Activated CD4-positive, alpha-beta T cell treated with anti-CD3 and anti-CD28 coated beads, Interleukin-2, amount 10 ng/mL, durations not matched to agents 24 days and 14 days (primary cell): ENCODE data around the gene KLRD1. TPM values are rescaled to one million over a fixed set of nuclear protein-coding genes. Genes with fewer than 3 reads are reported as not detected.

Experiments used
- DNase-seq: peaks from one replicate; pipeline ENCODE4 v3.0.0; 2022
- H3K27ac Mint-ChIP-seq: one replicate; pipeline ENCODE4 v1.8.0; 2022; ENCODE audit warnings: mild to moderate bottlenecking, mixed read lengths
- H3K27me3 Mint-ChIP-seq: one replicate; pipeline ENCODE4 v1.8.0; 2022; ENCODE audit warnings: mixed read lengths
- H3K36me3 Mint-ChIP-seq: one replicate; pipeline ENCODE4 v1.8.0; 2022; ENCODE audit warnings: low read depth, mild to moderate bottlenecking, mixed read lengths
- H3K4me1 Mint-ChIP-seq: one replicate; pipeline ENCODE4 v1.8.0; 2021; ENCODE audit warnings: mixed read lengths
- H3K4me3 Mint-ChIP-seq: one replicate; pipeline ENCODE4 v1.8.0; 2022; ENCODE audit warnings: mild to moderate bottlenecking, moderate library complexity, mixed read lengths
- H3K9me3 Mint-ChIP-seq: one replicate; pipeline ENCODE4 v1.8.0; 2021; ENCODE audit warnings: mixed read lengths
- intact Hi-C: fragments of 100-400 bp; cut with micrococcal nuclease; formaldehyde crosslinking; loops from one replicate; pipeline ENCODE4 v1.15.1; 2023
- total RNA-seq: library from RNA; stranded (reverse); gene quantifications from 2 replicates; pipeline ENCODE4 v1.2.3, GENCODE V29; 2022

The KLRD1 gene, protein sequence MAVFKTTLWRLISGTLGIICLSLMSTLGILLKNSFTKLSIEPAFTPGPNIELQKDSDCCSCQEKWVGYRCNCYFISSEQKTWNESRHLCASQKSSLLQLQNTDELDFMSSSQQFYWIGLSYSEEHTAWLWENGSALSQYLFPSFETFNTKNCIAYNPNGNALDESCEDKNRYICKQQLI
- total RNA-seq: 1.2 and 1.7 TPM in 2 replicates

DNA sequence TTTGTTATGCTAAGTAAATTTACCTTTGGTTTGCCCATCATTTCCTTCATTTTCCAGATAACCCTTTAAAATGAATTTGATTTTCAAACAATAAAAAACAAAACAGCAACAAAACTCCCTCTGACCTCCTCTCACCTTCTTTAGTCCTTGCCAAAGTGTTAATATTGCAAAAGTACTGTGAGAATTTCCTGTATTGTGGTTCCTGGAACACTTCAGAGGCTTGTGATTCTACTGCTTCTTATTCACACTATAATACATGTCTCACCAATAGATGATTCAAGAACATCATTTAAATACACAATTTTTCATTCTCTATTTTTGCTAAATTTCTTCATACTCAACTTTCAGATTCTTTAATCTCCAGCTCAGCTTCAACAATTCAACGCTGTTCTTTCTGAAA, at the start of gene KLRD1:
Gene KLRD1 (plus strand): TSS at position 241 of the 400 bp plus-strand sequence. CDS start 208 bp downstream, outside the sequence.
- Mint-ChIP-seq H3K9me3 (no peaks in the 10 kb centered on the region), H3K36me3 (no peaks in the 10 kb centered on the region), H3K27ac (no peak within 1 kb of the TSS), H3K4me3 (no peak within 1 kb of the TSS), H3K27me3 (peaks cover 27% of the 10 kb centered on the region), H3K4me1 (peaks cover 26% of the 10 kb centered on the region)
- no peak for DNase-seq
- intact Hi-C loops: loop anchor here (10.0 kb wide), 1 partner anchor 943 kb away; no protein-coding TSS in a partner anchor

DNA sequence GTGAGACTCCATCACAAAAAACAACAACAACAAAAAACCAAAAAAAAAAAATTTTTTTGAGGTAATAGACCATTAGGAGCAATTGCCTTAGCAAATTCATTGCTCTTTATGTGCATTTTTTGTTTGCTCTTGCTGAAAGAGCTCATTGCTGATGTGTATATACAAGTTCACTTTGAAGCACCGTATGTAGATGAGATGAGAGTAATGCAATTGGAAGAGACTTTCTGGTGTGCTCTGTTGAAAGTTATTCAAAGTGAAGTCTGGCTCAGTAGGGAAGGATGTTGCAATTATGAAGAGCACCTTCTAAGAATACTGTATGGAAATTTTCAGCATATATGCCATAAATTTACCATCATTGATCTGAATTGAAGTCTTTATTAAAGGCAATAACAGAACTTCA, 46.7 kb upstream of the KLRD1 start:
- H3K4me1 Mint-ChIP-seq: no peaks in the 10 kb centered on the region
- H3K4me3 Mint-ChIP-seq: no peak overlapping the region
- peaks cover 7% of the 10 kb centered on the region for H3K9me3 Mint-ChIP-seq
- peaks cover 24% of the 10 kb centered on the region for H3K27me3 Mint-ChIP-seq
- DNase-seq: no peak
- H3K27ac Mint-ChIP-seq: no peak overlapping the region
- intact Hi-C loops: no loop called here
- H3K36me3 Mint-ChIP-seq: no peaks in the 10 kb centered on the region

DNA sequence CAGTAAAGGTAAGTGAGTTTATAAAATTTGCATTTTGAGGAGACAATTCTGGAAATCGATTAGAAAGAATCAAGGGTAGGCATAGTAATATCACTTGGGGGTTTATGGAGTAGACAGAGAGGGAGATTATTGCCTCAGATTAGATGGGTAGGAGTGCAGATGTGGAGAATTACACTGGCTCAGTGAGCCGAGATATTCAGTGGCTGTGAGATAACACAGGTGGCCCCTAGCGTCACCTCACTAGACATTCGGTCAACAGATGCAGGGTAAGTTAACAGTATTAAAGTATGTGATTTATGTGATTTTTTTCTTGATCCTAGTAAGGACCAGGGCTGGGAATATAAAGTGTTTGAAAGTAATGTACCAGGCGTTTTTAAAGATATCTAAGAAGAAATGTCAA, 39.6 kb upstream of the KLRD1 start:
- no peaks in the 10 kb centered on the region for H3K4me1 Mint-ChIP-seq
- H3K27me3 Mint-ChIP-seq: peaks cover 11% of the 10 kb centered on the region
- H3K4me3 Mint-ChIP-seq: no peak overlapping the region
- no peaks in the 10 kb centered on the region for H3K9me3 Mint-ChIP-seq
- no peak overlapping the region for H3K27ac Mint-ChIP-seq
- H3K36me3 Mint-ChIP-seq: no peaks in the 10 kb centered on the region
- no peak for DNase-seq
- intact Hi-C loops: no loop called here

DNA sequence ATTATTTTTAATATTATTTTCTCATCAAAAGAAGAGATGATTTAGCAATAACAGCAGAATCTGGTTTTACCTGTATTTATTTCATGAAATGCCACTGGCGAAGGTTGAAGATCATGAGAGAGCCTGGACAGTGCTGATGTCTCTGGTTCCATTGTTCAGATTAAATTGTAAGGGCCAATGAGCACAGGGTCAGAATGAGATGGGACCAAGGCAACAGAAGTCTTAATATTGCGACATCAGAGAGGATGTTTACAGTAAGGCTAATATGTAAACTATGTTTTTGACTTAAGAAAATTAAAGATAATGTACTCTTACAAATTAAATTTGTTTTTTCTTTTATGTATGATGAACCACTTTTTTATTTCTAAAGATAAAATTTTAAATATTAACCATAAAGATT, 35.2 kb upstream of the KLRD1 start:
- H3K4me1 Mint-ChIP-seq: peaks cover 2% of the 10 kb centered on the region
- no peak for DNase-seq
- H3K27ac Mint-ChIP-seq: no peak overlapping the region
- intact Hi-C loops: no loop called here
- no peaks in the 10 kb centered on the region for H3K9me3 Mint-ChIP-seq
- H3K27me3 Mint-ChIP-seq: peaks cover 16% of the 10 kb centered on the region
- H3K36me3 Mint-ChIP-seq: no peaks in the 10 kb centered on the region
- no peak overlapping the region for H3K4me3 Mint-ChIP-seq

DNA sequence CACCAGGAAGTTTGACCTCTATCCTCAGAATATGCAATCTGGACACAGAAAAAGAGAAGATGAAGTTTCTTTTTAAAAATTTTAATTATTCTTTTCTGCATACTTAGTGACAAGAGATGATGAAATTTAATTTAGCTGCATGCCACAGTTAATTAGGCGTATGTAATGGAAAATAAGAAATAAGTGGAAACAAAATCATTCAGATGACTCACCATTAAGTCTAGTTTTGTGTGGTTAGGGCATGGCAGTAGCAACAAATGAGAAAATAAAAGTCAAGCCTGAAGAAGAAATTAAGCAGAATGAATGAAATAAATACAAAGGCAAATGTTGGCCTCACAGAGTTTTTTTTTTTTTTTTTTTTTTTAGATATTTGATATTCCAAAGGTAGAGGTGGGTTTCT, 30.9 kb upstream of the KLRD1 start:
- intact Hi-C loops: no loop called here
- Mint-ChIP-seq H3K27ac (no peak overlapping the region), H3K4me1 (peaks cover 2% of the 10 kb centered on the region), H3K9me3 (no peaks in the 10 kb centered on the region), H3K27me3 (peaks cover 25% of the 10 kb centered on the region), H3K4me3 (no peak overlapping the region), H3K36me3 (no peaks in the 10 kb centered on the region)
- DNase-seq: no peak

DNA sequence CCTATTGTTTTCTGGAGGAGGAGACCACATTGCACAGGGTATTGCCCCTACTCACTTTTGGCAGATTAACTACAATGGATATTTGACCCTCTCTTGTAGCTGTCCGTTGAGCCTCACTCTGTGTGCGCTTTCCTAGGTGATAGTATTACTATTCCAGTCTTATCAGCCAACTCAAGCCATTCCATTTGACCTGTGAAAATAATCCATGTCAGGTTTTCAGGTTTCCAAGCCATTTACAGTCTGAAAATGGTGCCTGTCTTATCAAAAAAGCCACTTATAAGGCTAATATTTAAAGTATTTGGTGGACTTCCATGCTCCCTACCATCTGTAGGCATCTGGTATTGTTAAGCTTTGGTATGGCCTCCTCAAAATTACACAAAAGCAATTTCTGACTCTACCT, 29.6 kb upstream of the KLRD1 start:
- Mint-ChIP-seq H3K27me3 (peaks cover 28% of the 10 kb centered on the region), H3K9me3 (no peaks in the 10 kb centered on the region), H3K4me1 (peaks cover 2% of the 10 kb centered on the region), H3K27ac (no peak overlapping the region), H3K4me3 (no peak overlapping the region), H3K36me3 (no peaks in the 10 kb centered on the region)
- intact Hi-C loops: no loop called here
- DNase-seq: no peak

DNA sequence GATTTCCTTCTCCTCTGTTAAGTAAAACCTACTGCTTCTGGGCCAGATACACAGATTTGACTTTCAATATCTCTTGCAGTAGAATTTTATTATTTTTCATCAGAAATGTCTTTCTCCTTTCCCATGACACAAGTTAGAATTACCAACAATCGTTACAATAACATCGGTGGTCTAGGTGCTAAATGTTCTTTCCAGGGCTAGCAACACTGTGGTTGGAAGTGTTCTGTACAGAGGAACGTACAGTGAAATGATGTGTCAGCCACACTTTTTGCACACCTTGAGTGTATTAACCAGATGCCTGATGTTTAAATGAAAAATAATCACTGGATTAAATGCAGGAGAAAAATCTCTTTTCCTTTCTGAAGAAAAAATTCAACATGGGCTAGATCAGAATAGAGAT, 27.7 kb upstream of the KLRD1 start:
- Mint-ChIP-seq H3K4me1 (peaks cover 2% of the 10 kb centered on the region), H3K36me3 (no peaks in the 10 kb centered on the region), H3K4me3 (no peak overlapping the region), H3K27me3 (peaks cover 28% of the 10 kb centered on the region), H3K9me3 (no peaks in the 10 kb centered on the region), H3K27ac (no peak overlapping the region)
- intact Hi-C loops: no loop called here
- DNase-seq: no peak

DNA sequence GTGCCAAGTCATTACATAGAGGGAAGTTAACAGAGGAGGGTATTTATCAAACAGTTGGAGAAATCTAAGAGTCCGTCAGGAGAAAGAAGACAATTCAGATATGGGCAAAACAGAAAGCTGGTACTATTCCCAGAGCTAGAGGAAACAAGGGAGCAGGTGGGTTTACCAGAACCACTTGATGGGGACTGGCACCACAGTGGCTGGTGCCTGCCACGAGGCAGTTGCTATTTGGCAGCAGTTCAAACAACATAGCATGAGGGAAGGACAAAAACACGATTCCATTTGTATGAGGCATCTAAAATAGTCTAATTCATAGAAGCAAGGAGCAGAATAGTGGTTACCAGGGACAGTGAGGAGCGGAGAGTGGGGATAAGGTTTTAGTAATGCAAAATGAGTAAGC, 24.6 kb upstream of the KLRD1 start:
- no peak for DNase-seq
- Mint-ChIP-seq H3K27ac (no peak overlapping the region), H3K9me3 (no peaks in the 10 kb centered on the region), H3K4me1 (no peaks in the 10 kb centered on the region), H3K36me3 (no peaks in the 10 kb centered on the region), H3K4me3 (no peak overlapping the region), H3K27me3 (peaks cover 21% of the 10 kb centered on the region)
- intact Hi-C loops: no loop called here

DNA sequence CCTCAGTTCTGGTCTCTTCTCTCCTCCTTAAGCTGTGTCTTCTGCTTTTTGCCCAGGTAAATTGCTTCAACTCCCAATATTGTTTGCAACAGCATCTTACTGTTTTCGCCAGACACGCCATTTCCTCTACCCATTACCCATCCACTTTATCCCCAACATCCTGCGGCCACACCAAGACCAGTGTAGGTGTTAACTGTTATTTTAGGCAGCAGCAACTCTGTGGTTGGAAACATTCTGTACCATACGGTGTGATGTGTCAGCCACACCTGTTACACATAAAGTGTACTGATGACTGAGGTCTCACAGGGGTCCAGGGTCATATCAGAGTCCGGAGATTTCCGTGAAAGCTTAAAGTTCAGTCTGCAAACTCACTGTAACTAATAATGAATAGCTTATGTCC, 21.8 kb upstream of the KLRD1 start:
- Mint-ChIP-seq H3K4me3 (no peak overlapping the region), H3K9me3 (no peaks in the 10 kb centered on the region), H3K27ac (no peak overlapping the region), H3K4me1 (no peaks in the 10 kb centered on the region), H3K36me3 (no peaks in the 10 kb centered on the region), H3K27me3 (peaks cover 17% of the 10 kb centered on the region)
- no peak for DNase-seq
- intact Hi-C loops: loop anchor here (2.0 kb wide), 1 partner anchor 19 kb away; no protein-coding TSS in a partner anchor

DNA sequence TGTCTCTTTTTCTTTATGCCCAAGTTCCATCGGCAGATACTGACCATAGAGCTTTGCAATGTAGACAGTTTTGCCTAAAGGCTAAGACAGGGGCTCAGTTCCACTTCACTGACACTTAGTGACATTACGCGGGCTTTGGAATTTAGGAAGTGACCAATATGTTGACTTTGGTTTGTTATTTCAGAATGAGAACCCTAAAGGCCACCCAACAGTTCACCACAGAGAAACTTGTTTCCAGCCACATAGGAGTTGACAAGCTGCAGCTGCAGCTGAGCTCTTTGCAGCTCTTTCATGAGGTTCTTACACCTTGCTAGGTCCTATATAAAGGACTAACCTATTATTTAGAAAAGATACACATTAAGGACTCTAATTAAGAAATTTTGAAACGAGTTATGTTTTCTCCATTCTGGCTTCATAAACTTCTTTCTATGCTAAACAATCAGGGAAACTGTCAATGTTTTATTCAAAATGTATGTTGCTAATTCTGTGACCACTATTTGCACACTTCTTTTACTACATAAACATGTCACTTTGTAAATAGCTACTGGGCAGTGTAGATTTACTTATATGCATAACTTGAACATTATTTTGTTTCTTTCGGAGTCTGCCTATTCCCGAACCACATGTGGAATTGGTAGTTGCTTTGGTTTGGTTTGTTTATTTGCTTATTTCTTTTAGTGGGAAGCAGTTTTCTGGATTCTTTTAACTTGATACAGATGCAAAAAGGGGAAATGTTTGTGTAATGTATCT, 18.5 kb upstream of the KLRD1 start:
- H3K4me1 Mint-ChIP-seq: peaks cover 7% of the 10 kb centered on the region
- intact Hi-C loops: no loop called here
- H3K9me3 Mint-ChIP-seq: peaks cover 5% of the 10 kb centered on the region
- no peak for DNase-seq
- no peaks in the 10 kb centered on the region for H3K36me3 Mint-ChIP-seq
- H3K27me3 Mint-ChIP-seq: peaks cover 6% of the 10 kb centered on the region
- H3K27ac Mint-ChIP-seq: no peak overlapping the region
- H3K4me3 Mint-ChIP-seq: no peak overlapping the region

DNA sequence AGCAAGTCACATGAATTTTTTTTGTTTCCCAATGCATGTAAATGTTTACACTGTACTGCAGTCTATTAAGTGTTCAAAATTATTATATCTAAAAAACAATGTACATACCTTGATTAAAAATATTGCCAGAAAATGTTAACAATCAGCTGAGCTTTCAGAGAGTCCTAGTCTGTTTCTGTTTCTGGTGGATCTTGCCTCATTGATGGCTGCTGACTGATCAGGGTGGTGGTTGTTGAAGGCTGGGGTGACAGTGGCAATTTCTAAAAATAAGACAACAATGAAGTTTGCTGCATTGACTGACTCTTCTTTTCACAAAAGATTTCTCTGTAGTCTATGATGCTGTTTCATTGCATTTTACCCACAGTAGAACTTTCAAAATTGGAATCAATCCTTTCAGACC, 16.6 kb upstream of the KLRD1 start:
- H3K4me3 Mint-ChIP-seq: no peak overlapping the region
- H3K9me3 Mint-ChIP-seq: peaks cover 5% of the 10 kb centered on the region
- DNase-seq: no peak
- no peaks in the 10 kb centered on the region for H3K36me3 Mint-ChIP-seq
- H3K27me3 Mint-ChIP-seq: peaks cover 6% of the 10 kb centered on the region
- intact Hi-C loops: loop anchor here (5.0 kb wide), 1 partner anchor 71 kb away; no protein-coding TSS in a partner anchor
- H3K4me1 Mint-ChIP-seq: peaks cover 7% of the 10 kb centered on the region
- no peak overlapping the region for H3K27ac Mint-ChIP-seq

DNA sequence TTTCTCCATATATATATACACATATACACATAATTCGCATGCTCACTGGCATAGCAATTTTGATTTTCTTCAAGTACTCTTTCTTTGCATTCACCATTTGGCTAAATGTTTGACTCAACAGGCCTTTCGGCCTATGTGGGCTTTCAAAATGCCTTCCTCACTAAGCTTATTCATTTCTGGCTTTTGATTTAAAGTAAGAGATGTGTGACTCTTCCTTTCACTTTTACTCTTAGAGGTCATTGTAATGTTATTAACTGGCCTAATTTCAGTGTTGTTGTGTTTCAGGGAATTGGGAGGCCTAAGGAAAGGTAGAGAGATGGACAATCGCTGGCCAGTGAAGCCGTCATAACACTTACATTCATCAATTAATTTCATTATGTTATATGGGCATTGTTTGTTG, 14.5 kb upstream of the KLRD1 start:
- Mint-ChIP-seq H3K4me3 (no peak overlapping the region), H3K27ac (no peak overlapping the region), H3K9me3 (peaks cover 5% of the 10 kb centered on the region), H3K27me3 (peaks cover 11% of the 10 kb centered on the region), H3K4me1 (peaks cover 7% of the 10 kb centered on the region), H3K36me3 (no peaks in the 10 kb centered on the region)
- intact Hi-C loops: loop anchor here (1.0 to 5.0 kb wide), 2 partner anchors 11 to 69 kb away; no protein-coding TSS in a partner anchor
- DNase-seq: no peak

DNA sequence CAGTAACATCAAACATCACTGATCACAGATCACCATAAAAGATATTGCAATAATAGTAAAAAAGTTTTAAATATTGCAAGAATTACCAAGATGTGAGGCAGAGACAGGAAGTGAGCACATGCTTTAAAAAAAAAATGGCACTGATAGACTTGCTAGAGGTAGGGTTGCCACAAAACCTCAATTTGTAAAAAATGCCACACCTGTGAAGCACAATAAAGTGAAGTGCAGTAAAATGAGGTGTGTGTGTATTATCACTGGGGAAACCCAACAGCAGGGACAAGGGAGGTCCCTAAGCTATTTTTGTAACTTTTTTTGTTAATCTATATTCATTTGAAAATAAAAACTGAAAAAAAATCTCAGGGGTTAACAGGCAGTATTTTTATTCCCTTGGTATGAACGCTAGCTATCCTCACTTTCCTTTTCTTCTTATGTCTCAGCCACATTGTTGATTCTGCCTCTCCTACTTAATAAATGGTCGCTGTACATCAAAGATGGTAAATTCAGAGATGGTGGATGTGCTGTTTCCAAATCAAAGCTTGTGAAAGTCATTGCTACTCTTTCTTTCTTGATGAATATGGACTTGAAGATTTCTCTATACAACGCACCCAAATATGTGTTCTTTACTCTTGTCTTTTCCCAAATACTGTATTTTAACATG, 14.0 kb upstream of the KLRD1 start:
- no peak overlapping the region for H3K27ac Mint-ChIP-seq

DNA sequence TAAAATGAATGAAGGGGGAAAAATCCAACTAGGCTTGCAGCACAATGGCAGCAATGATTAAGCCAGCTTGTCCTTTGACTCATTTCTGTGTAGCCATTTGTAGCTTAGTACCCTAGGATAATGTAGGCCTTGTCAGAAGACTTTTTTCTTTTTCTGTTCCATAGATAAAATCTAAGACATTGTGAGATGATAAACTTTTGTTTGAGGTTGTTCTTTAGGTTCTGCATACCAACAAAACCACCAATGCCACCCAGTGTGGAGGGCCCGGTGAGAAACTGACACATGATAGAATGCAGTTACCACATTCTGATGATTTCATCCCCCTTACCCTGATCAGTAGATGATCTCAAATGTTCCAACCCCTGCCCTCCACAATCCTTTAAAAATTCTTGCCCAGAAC, 6.6 kb upstream of the KLRD1 start:
- peaks cover 20% of the 10 kb centered on the region for H3K27me3 Mint-ChIP-seq
- H3K9me3 Mint-ChIP-seq: peaks cover 4% of the 10 kb centered on the region
- H3K36me3 Mint-ChIP-seq: no peaks in the 10 kb centered on the region
- intact Hi-C loops: loop anchor here (5.0 to 10.0 kb wide), 2 partner anchors 196 to 936 kb away; no protein-coding TSS in a partner anchor
- peaks cover 32% of the 10 kb centered on the region for H3K4me1 Mint-ChIP-seq
- DNase-seq: no peak
- H3K27ac Mint-ChIP-seq: no peak overlapping the region
- H3K4me3 Mint-ChIP-seq: no peak overlapping the region

More for the DNA sequence above, 14.0 kb upstream of the KLRD1 start:
- H3K36me3 Mint-ChIP-seq: no peaks in the 10 kb centered on the region
- no peak overlapping the region for H3K4me3 Mint-ChIP-seq
- peaks cover 7% of the 10 kb centered on the region for H3K4me1 Mint-ChIP-seq
- intact Hi-C loops: loop anchor here (1.0 to 5.0 kb wide), 2 partner anchors 11 to 69 kb away; no protein-coding TSS in a partner anchor
- peak; percentile 61 for DNase-seq
- peaks cover 5% of the 10 kb centered on the region for H3K9me3 Mint-ChIP-seq
- peaks cover 11% of the 10 kb centered on the region for H3K27me3 Mint-ChIP-seq
